HCT116 (cell line): ENCODE results near the gene SNPH. TPM values are rescaled to one million over a fixed set of nuclear protein-coding genes. Genes with fewer than 3 reads are reported as not detected.

Experiments
- total RNA-seq: library from RNA; stranded (reverse); gene quantifications from one replicate; pipeline ENCODE4 v1.2.1, GENCODE V29; 2021; ENCODE audit not compliant: unreplicated experiment

Gene SNPH
- total RNA-seq, 1 experiment from 2014 or later: 3.2 TPM

Other genes with a start within 250 kb of the SNPH start
- 153 TPM for gene PSMF1, start 147.7 kb upstream of the SNPH start, total RNA-seq
- gene TMEM74B, start 81.3 kb upstream of the SNPH start, total RNA-seq: 25.7 TPM
- not detected for gene C20orf202, start 62.8 kb upstream of the SNPH start, total RNA-seq
- gene RAD21L1, start 40.2 kb upstream of the SNPH start, total RNA-seq: 0.17 TPM
- 3.4 TPM for gene SDCBP2, start 62.8 kb downstream of the SNPH start, total RNA-seq
- gene FKBP1A, start 126.8 kb downstream of the SNPH start, total RNA-seq: 259 TPM
- gene NSFL1C, start 200.6 kb downstream of the SNPH start, total RNA-seq: 93.4 TPM
- gene SIRPB2, start 225.1 kb downstream of the SNPH start, total RNA-seq: not detected